ENCODE data around the gene PALS1. TPM values are rescaled to one million over a fixed set of nuclear protein-coding genes. Genes with fewer than 3 reads are reported as not detected.

The PALS1 gene
- total RNA-seq, 2 donors from 2014 or later, result 10.3 to 10.7 TPM

DNA sequence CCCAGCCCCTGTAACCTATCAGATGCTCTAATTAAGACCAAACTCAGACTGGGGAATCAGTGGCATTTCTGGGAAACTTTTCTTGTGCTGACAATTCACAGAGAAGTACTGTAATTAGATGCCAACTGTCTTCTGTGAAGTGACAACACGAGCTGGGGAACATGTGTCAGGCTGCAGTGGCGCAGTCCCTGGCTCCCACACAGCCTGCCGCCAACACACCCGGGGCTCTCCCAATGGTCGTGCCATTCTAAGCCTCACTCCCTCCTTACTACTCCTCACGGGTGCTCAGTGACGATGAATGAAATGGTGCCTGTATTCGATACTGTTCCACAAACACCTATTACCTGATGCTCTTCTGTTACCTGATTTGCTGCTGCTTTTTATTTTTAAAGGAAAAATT lies 33.4 kb upstream of the PALS1 start:
- no peak overlapping the region for H3K4me3 ChIP-seq
- TF ChIP-seq CTCF (IDR thresholded peaks at IDR 0.05), result no peak
- no peak overlapping the region for H3K27ac ChIP-seq
- no peaks in the 10 kb centered on the region for H3K9me3 ChIP-seq
- no peaks in the 10 kb centered on the region for H3K36me3 ChIP-seq
- H3K4me1 ChIP-seq, result no peaks in the 10 kb centered on the region
- no peak for DNase-seq (ENCODE audit: low spot score)
- no peaks in the 10 kb centered on the region for H3K27me3 ChIP-seq

- H3K27ac ChIP-seq, result no peak overlapping the region
- no peaks in the 10 kb centered on the region for H3K27me3 ChIP-seq
- no peak overlapping the region for H3K4me3 ChIP-seq
- H3K9me3 ChIP-seq, result no peaks in the 10 kb centered on the region
- no peaks in the 10 kb centered on the region for H3K4me1 ChIP-seq
- H3K36me3 ChIP-seq, result no peaks in the 10 kb centered on the region
- TF ChIP-seq CTCF (IDR thresholded peaks at IDR 0.05), result no peak
- no peak for DNase-seq (ENCODE audit: low spot score)
These were observed 23.1 kb upstream of the PALS1 start for GRCh38 chr14:67218126-67218525.

DNA sequence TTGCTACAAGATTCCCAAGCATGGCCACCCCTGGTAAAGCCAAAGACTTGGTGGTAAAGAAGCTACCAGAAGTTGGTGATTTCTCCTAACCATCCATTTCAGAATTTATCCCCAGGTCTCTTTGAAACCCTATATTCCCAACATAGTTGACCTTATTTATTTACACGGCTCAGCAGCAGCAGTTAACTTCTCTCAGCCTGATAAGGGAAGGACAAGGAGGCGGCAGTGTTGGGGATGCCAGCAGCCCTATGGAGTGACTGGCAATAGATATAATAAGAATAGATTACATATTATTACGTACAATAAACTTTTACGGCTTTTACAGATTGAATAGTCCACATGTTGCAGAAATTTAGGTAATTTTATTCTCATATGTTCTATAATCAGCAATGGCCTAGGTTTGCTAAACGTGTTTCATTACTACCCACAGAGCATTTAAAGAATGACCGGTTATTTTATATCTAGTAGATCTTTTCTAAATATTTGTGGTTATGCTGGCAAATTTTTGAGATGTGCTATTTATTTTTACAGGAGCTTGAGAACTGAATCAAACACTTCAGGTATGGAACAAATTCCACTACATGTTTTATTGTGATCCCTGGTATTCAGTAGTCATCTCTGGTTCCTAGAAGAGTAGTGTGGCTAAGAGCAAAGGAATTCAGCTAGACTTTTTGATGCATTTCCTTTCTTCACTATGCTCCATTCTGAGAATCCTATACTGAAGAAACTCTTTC lies 19.8 kb upstream of the PALS1 start:
- no peak for TF ChIP-seq CTCF (IDR thresholded peaks at IDR 0.05)
- H3K4me3 ChIP-seq, result no peak overlapping the region
- no peaks in the 10 kb centered on the region for H3K9me3 ChIP-seq

GRCh38 chr14:67221982-67222328 lies 19.3 kb upstream of the PALS1 start:
- Histone ChIP-seq H3K36me3 (no peaks in the 10 kb centered on the region), H3K4me3 (no peak overlapping the region), H3K4me1 (no peaks in the 10 kb centered on the region), H3K27ac (no peak overlapping the region), H3K27me3 (no peaks in the 10 kb centered on the region), H3K9me3 (no peaks in the 10 kb centered on the region)
- no peak for TF ChIP-seq CTCF (IDR thresholded peaks at IDR 0.05)
- DNase-seq (ENCODE audit: low spot score), result no peak

More for the DNA sequence above, 19.8 kb upstream of the PALS1 start:
- Histone ChIP-seq H3K4me1 (no peaks in the 10 kb centered on the region), H3K27ac (no peak overlapping the region), H3K36me3 (no peaks in the 10 kb centered on the region), H3K27me3 (no peaks in the 10 kb centered on the region)
- no peak for DNase-seq (ENCODE audit: low spot score)

DNA sequence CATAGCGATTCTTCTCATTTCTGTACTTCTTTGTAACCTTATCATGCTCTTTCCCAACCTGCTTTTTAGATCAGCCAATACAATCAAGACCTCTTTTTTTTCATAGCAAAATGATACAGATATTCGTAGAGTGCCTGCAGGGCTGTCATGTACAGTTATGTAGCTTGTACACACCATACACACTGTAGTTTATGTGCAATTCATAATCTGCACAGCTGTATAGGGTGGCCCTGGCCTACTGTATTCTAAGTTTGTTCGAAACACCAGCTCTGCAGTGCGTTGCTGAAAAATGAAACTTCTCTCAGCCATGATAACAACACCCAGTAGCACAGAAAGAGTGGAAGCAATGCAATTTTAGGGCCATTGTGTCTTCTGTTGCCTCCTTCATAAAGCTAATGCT lies 15.7 kb upstream of the PALS1 start:
- no peak for TF ChIP-seq CTCF (IDR thresholded peaks at IDR 0.05)
- Histone ChIP-seq H3K36me3 (no peaks in the 10 kb centered on the region), H3K9me3 (no peaks in the 10 kb centered on the region), H3K4me1 (no peaks in the 10 kb centered on the region), H3K27me3 (no peaks in the 10 kb centered on the region), H3K27ac (no peak overlapping the region), H3K4me3 (no peak overlapping the region)
- no peak for DNase-seq (ENCODE audit: low spot score)

Data from right atrium auricular region (tissue), 2 donors.